GM21423 (cell line): ENCODE measurements around the gene RNU7-1.

Source experiments
- ATAC-seq: cut with Tn5 transposase; IDR thresholded peaks from one replicate; pipeline ENCODE4 v1.9.1; 2021; ENCODE audit warnings: mild to moderate bottlenecking, moderate library complexity; ENCODE audit not compliant: unreplicated experiment

Gene RNU7-1

GRCh38 chr12:6917491-6918231, 26.0 kb upstream of the RNU7-1 start:
- ATAC-seq = no peak

GRCh38 chr12:6919588-6919987, 24.0 kb upstream of the RNU7-1 start:
- no peak for ATAC-seq

GRCh38 chr12:6921539-6921938, 22.1 kb upstream of the RNU7-1 start:
- no peak for ATAC-seq

DNA sequence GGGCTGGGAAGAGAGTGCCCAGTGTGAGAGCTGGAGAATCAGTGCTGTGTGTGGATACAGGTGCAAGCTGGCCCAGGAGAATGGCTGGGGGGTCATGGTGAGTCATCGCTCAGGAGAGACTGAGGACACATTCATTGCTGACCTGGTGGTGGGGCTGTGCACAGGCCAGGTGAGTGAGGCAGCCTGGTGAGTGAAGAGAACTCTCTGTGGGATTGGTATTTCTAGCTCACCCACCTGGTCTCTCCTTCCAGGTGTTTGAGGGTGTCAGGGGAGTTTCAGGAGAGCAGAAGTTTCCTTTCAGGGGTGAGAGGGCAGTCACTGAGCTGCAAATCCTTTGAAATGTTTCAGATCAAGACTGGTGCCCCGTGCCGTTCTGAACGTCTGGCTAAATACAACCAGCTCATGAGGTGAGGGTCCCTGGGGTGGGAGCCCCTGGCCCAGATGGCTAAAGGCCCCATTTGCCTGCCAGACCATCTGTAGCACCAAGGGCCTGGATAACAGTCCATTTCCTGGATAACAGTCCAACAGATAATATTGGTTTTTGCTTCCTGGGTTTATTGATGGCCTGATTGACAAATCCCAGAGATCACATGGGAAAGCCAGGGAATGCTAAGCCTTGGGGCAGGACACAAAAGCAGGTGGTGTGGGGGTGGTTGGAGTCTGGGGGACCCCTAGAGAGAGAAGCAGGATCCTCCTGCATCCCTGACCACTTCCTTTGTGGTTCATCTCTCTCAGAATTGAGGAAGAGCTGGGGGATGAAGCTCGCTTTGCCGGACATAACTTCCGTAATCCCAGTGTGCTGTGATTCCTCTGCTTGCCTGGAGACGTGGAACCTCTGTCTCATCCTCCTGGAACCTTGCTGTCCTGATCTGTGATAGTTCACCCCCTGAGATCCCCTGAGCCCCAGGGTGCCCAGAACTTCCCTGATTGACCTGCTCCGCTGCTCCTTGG, 21.3 kb upstream of the RNU7-1 start:
- no peak for ATAC-seq

- ATAC-seq = no peak
These were observed 20.4 kb upstream of the RNU7-1 start for GRCh38 chr12:6923003-6923732.

DNA sequence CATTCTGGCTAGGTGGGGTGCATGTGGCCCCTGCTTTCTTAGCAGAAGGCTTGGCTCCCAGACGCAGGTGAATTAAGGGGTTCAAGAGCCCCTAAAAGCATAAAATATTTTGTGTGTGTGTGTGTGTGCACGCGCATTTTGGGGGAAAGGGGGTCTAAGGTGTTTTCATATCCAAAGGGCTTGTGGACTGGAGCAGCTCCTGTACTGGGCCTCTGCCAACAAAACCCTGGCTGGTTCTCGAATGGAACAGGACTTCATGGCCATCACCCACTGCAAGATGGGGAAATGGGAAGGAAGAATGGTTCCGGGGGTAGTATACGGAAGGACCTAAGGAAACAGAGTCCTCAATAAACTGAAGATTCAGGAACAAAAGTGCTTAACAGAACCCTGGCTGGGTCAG, 19.8 kb upstream of the RNU7-1 start:
- no peak for ATAC-seq

GRCh38 chr12:6925239-6925539, 18.4 kb upstream of the RNU7-1 start:
- no peak for ATAC-seq

GRCh38 chr12:6925540-6926279, 17.9 kb upstream of the RNU7-1 start:
- no peak for ATAC-seq

DNA sequence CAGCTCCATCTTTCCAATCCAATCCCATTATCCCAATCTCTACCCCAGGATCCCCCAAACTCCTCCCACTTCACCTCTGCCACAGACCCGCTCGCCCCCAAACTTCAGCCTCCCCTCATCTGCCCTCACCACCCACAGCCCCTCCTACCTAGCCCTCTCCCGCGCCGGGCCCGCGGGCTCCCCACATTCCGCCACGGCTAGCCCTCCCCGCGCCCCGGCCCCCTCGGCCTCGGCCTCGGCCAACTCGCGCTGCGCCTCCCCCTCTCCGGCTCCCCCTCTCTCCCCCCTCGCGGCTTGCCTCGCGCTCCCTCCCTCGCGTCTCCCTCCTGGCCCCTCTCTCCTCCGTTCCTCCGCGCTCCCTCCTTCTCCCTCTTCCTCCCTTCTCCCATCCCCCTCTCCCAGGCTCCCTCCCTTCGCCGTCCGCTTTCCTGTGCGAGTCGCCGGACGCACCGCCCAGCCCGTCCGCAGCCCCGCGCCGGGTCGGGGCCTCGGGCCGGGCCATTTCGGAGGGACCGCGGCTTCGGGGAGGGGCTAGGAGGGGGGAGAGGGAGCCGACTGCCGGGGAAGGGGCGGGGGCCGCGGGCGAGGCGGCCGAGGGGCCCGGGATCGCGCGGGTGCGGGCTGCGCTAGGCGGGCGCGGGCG, 16.1 kb upstream of the RNU7-1 start, which contains the start of gene ATN1:
ATN1 (plus strand) TSS at position 581 of the 643 bp plus-strand sequence. CDS start 6,043 bp downstream, outside the sequence.
- ATAC-seq = no peak

GRCh38 chr12:6928022-6928702, 15.5 kb upstream of the RNU7-1 start:
- no peak for ATAC-seq

- ATAC-seq = no peak
These were observed 14.8 kb upstream of the RNU7-1 start for GRCh38 chr12:6928703-6929407.

DNA sequence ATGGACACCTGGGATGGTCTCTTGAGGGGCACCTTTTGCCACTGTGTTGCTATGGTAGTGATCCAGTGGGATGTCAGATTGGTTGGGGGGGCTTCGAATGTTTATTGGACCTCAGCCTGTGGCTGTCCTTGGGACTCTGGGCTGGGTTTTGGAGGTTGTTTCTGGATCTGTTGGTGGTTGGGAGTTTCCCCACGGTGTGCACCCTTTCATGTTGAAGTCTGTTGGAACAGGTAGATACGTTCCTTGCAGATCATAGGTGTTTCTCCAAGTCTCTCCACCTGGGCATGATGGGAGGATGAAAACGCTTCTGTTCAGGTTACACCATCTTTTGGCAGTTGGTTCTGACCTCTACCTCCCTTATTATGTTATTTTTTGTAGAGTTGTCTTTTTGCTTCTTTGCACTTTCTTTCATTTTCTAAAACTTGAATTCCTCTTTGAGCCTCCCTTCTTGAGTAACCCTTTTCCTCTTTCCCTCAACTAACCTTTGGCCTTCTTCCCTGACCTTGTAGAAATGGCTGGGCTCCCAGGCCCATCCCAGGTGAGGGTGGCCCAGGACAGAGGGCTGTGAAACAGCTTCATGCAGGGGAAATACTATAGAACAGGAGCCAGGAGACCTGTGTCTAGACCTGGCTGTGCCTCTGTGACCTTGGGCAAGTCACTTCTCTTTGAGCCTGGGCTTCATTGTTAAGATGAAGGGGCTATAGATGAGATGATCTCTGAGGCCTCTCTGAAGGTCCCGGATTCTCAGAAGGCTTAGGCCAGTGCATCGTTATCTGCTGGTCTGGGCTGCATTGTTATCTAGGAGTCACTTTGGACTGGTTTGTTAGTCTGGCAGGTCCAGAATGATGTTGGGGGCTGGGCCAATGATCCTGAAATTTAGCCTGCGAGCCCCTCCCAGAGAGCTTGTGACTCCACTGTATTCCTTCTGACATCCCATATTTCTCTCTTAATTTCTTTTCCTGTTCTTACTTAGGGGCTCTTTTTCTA, 13.9 kb upstream of the RNU7-1 start:
- no peak for ATAC-seq

- no peak for ATAC-seq
These were observed 10.8 kb upstream of the RNU7-1 start for GRCh38 chr12:6932766-6933165.

- ATAC-seq = no peak
These were observed 9.5 kb upstream of the RNU7-1 start for GRCh38 chr12:6934110-6934509.

GRCh38 chr12:6935371-6936193, 8.0 kb upstream of the RNU7-1 start:
- no peak for ATAC-seq

DNA sequence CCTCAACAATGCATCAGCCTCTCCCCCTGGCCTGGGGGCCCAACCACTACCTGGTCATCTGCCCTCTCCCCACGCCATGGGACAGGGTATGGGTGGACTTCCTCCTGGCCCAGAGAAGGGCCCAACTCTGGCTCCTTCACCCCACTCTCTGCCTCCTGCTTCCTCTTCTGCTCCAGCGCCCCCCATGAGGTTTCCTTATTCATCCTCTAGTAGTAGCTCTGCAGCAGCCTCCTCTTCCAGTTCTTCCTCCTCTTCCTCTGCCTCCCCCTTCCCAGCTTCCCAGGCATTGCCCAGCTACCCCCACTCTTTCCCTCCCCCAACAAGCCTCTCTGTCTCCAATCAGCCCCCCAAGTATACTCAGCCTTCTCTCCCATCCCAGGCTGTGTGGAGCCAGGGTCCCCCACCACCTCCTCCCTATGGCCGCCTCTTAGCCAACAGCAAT, 7.4 kb upstream of the RNU7-1 start:
- no peak for ATAC-seq
